Stimulated activated CD4-positive, alpha-beta T cell treated with anti-CD3 and anti-CD28 coated beads, Interleukin-2, amount 100 ng/mL, for 24 hours (primary cell): Measurements from ENCODE around the gene PXDC1.
"Not testable (repeated sequence)": the region's sequence is repeated elsewhere in the genome, so short reads cannot be mapped to it uniquely, and the experiment has no call there.

Experiments used
- DNase-seq, 2 donors: peaks; one replicate each; pipeline ENCODE4 v3.0.0-alpha.2; 2020

PXDC1 gene

DNA sequence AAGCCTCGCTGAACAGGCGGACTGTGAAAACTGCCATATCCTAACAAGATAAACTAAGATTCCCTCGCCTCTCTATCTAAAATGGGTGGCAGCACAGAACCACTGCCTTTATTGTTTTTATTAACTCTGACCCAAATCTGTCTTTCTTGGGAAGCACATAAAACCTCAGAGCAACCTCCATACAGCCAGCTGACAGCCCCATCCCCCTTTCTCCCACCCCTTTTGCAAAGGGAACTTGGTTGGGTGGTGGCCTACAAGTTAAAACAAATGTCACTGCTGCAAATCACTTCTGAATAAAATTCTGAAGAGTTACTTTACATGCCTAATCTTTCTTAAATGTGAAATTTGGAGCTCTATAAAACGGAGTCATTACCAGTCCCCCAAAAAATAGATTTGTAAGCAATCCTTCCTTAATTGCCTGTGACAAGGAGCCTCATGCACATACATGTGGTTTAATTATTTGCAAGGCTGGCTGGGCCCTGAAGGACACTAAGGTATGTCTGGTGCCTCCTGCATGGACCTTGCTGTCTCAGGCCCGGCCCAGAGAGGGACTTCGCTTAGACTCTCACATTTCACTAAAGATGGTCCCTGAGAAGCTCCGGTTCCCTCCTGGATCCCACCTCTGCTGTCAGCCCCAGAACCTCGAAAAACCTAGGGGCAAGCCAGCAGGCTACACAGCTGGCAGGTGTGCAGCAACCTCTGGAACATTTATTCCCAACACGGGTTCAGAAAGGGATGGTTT lies 21.7 kb downstream of the PXDC1 start:
- DNase-seq = no peak

DNA sequence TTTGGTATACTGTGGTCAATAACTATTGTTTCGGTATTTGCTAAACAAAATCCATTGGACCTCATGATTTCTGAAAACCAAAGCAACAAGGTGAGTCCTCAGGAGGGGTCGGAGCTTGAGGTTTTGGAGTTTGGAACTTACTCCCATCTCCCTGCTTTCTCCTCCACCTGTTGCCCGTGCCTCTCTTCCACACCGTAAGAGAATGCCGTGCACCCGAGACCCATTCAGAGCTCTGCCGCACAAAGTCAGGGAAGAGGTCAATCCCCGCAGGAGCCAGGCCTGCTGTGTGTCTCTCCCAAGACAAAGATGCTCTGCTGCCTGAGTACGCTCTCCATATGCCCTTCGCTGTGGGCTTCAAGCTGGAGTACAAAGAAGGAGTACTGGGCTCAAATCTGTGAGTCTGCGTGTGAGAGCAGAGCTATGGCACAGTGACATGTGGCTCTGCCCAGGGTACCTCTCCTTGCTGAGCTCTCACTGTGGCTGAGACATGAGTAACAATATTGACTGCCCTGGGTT lies 23.9 kb downstream of the PXDC1 start:
- no peak for DNase-seq

DNA sequence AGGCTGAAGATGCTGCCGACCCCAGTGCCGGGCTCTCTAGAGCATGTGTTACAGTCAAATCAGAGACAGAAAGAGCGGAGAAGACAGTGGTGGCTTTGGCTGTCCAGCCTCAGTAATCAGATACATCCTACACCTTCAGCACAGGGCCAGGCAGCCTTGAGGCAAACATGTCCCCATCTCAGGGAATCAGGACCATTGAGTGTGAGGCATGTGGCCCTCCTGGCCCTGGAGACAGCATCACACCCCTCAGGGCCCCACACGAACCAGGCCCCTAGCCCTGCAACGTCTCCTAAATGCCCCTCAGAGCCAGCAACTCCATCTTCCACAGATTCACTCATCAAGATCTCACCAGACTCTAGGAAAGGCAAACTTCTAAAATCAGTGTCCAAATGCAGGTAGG lies 24.5 kb downstream of the PXDC1 start:
- no peak for DNase-seq

DNA sequence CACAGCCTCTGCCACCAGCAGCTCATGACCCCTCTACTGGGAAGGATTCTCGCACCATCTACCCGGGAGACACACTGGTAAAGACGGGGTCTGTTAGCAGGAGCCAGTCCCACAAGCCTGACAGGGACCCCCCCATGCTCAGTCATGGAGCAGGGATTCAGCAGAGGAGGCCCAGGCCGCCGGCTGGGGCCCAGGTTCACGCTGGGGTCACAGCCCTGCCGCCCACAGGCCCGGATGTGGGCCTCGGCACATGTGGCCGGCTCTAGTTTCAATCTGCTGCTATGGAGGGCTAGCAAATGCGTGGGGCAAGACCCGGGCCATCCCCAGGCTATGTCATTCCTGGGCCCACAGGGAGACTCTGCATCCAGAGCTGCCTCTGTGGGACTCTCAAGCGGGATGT lies 25.1 kb downstream of the PXDC1 start:
- no peak for DNase-seq

DNA sequence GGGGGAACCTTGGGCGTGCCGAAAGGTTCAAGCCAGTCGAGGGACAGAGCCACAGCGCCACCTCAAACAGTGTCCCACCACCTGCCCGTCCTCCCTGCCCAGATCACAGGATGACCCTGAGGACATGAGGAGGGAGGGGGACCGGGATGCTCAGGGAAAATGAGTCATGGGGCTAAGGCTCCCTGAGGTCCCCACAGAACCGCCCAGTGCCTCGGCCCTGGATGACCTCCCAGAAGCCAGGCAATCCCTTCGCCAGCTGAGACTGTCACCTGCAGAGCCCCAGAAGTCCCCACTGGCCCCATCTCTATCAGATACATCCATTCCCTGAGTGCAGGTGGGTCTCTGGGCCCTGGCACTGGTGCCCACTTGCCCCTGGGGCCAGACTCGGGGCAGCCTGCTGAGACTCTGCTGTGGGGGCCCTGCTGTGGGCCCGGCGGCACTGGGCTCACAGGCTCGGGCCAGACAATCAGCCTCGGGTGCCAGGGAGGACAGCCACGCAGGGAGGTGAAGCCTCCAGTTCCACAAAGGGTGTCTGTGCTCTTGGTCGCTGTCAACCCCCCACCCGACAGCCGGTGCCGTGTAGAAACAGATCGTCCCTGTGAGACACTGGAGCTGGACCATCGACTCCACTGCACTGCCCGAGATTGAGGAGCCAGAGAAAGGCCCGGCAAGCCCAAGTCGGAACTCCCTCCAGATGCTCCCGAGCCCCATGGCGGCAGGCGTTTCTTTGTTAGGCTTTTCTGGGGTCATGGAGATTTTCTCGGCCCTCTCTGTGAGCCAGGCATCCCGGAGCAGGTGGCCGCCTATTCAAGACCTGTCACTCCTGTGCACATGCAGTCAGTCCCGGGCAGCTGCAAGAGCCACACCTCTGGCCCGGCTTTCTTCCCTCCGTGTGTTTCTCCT lies 26.1 kb downstream of the PXDC1 start:
- no peak for DNase-seq

DNA sequence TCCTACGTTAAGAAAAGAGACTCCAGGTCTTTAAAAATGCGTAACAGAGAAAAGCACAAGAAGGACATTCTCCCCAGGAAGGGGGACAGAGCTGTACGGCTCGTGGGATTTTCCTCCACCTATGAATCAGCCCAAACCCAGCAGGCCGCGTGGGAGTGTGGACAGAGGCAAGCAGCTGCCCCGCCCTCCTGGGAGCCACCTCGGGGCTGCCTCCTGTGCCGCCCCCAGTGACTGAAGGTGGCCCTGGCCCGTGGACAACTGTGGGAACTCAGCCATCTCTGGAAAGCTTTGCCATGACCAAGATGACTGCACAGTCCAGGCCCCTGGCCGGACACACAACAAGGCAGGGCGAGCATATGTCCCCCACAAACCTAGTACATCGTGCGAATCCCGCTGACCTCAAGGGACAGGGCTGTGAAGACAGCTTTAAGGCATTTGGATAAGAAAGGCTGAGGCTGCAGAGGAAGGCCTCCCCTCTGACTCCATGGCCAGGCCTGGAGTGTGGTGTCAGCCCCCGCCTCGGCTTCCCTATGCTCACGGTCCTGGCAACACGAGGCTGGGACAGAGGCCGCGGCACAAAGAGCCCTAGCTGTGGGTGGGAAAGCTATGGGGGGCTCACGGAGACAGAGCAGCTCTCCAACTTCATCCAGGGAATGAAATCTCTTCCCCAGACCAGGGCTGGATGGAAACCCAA lies 26.9 kb downstream of the PXDC1 start:
- no peak for DNase-seq

DNA sequence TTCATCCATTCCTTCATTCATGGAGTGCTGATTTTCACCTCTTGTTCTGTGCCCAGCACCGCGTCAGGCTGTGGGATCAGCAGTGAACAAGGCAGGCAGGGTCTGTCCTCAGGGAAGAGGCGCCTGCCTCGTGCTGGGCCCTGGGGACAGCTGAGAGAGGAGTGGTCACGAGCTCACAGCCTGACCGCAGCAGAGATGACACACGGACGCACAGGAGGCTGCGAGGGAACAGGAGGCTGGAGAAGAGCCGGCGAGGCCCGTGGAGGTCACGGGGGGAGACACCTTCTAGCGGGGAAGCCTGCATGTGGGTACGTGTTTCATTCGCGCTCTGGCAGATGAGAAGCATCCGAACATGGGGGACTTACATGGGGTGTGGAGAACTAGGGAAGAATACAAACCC lies 27.5 kb downstream of the PXDC1 start:
- DNase-seq = no peak

DNA sequence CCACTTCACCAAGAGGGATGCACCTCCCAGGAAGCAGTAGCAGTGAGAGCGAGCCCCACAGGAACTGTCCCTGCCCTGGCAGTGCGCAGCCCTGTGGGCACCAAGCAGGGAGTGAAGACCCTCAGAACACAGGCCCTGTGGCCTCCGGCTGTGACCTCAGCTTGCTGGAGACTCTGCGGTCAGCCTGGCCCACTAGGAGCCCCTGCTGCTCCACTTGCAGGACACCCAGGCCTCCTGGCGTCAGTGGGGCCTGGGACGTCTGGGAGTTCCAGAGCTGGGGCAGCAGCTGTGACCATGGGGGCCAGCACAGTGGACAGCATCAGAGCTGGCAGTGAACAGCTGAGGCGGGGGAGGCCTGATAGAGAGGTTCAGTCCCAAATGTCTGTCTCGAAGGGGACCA lies 28.3 kb downstream of the PXDC1 start:
- no peak for DNase-seq

DNA sequence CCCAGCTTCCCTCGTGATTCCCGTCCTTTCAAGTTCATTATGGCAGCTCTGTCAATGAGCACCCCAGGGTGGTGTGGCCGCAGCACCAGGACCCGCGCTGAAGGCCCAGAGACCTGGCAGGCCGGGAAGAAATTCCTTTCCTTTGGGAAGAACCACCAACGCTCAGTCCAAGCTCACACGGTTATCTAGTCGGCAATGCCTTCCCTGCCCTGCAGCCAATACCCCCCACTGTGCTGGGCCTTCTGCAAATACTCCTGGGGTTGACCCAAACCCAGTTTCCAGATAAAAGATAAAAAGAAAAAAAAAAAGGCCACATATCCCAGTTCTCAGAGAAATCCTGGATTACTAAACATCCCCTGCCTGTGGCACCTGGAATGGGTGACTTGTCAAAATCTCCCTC lies 28.7 kb downstream of the PXDC1 start:
- no peak for DNase-seq

DNA sequence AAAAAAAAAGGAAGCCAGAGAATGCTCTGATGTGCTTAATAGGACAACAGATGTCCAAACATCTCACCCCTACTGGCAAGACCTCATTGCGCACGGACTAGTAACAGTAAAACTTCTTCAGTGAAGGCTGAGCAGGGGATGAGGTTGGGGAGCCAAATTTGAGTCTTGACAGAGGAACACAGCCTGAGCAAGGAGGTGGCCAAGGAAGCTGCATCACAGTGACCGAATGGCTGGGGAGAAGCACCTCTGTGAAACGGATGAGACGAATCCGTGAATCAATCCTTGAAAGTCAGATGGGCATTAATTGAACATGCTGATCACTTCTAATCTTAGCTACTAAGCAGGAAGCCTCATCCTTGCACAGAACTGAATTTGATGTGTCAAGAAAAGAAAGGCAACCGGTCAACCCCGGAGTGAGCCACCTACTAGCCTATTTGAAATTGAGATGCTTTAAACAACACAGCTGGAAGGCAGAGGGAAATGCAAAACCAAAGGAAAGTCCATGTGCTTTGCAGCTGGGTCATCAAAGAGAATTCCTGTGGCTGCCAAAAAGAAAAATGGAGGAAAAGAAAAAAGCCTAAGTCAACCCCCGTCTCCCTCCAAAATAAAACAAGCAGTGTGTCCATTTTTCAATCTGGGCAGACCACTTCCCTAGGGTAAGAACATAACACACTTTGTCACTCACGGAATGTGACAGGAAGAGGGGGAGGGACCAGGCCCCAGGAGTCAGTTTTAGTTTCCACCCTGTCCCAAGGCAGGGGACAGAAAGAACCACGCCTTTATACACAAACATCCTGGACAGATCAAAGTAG lies 29.5 kb downstream of the PXDC1 start:
- no peak for DNase-seq

DNA sequence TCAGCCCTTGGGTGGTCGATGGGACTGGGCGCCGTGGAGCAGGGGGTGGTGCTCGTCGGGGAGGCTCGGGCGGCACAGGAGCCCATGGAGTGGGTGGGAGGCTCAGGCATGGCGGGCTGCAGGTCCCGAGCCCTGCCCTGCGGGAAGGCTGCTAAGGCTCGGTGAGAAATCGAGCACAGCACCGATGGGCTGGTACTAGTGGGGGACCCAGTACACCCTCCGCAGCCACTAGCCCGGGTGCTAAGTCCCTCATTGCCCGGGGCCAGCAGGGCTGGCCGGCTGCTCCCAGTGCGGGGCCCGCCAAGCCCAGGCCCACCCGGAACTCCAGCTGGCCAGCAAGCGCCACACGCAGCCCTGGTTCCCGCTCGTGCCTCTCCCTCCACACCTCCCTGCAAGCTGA lies 30.7 kb downstream of the PXDC1 start:
- not testable (repeated sequence) for DNase-seq

DNA sequence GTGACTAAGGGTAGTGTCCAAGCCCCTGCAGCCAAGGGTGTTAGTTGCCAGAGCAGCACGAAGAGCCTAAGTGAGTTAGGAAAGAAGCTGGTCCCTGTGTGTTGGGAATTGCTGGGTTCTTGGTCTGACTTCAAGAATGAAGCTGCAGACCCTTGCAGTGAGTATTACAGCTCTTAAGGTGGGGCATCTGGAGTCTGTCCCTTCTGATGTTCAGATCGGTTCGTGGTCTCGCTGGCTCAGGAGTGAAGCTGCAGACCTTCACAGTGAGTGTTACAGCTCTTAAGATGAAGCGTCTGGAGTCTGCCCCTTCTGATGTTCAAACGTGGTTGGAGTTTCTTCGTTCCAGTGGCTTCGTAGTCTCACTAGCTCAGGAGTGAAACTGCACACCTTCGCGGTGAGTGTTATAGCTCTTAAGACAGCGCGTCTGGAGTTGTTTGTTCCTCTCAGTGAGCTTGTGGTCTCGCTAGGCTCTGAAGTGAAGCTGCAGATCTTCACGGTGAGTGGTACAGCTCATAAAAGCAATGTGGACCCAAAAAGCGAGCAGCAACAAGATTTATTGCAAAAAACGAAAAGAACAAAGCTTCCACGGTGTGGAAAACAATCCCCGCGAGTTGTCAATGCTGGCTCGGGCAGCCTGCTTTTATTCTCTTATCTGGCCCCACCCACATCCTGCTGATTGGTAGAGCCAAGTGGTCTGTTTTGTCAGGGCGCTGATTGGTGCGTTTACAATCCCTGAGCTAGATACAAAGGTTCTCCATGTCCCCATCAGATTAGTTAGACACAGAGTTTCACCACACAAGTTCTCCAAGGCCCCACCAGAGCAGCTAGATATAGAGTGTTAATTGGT lies 31.8 kb downstream of the PXDC1 start:
- DNase-seq = no peak

DNA sequence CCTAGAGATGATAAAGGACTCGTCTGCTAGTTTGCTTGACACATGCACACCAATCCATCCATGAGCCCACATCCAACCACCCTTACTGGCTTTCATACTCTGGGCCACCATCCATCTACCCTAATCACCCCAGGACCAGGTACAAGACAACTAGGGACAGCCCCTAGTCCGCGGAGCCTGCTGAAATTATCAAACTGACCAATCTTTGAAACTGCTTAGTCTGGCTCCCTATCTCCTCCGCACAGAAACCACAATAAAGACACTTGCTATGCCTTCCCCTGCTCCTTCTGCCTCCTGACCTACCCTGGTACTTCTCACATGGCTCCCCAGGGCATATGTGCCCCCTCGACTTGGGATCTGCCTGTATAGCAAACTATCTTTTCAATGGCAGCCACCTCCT lies 33.1 kb downstream of the PXDC1 start:
- DNase-seq = no peak

DNA sequence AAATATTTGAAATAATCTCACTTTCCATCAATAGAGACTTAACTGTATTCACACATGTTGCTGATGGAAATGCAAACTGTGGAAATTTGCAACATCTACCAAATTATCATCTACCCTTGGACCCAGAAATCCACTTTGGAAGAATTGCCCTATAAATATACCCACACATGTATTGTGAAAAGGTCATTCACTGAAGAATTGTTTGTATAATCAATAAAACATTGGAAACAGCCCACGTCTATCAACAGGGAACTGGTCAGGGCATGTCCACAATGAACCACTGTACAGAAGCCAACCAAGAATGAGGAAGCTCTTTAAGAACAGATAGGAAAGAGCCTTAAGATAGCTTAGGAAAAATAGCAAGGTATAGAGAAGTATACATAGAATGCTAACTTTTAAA lies 36.2 kb downstream of the PXDC1 start:
- DNase-seq = no peak

DNA sequence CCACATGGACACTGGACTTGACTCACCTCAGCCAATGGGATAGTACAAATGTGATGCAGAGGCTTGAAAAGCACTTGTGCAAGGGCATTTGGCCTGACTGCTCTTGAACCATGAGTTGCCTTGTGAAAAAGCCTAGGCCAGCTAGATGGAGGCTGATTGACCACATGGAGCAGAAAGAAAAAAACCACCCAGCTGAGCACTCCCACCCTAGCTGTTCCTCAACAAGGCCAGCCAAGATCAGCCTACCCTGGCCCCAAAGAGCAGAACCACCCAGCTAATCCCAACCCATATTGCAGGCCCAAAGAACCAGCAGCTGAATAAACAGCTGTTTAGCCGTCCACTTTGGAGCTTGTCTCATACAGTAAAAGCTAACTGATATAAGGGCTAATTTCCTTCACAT lies 36.7 kb downstream of the PXDC1 start:
- no peak for DNase-seq

DNA sequence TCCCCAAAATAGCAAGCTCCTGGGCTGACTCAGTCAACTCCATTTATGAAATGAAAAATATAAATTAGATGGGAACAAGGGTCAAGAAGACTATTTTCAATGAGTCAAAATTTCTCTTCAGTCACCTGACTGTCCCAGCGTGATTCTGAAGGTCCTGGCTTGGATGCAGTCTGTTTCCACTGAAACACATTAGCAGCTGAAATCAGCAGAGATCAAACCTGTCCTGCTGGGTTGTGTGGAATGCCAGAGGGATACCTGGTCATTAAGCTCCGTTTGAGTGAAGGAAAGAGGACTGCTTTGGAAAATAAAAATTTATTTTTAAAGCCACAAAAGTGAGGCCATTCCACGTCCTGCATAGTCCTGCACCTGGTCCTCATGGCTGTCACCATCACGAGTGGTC lies 37.4 kb downstream of the PXDC1 start:
- no peak for DNase-seq

DNA sequence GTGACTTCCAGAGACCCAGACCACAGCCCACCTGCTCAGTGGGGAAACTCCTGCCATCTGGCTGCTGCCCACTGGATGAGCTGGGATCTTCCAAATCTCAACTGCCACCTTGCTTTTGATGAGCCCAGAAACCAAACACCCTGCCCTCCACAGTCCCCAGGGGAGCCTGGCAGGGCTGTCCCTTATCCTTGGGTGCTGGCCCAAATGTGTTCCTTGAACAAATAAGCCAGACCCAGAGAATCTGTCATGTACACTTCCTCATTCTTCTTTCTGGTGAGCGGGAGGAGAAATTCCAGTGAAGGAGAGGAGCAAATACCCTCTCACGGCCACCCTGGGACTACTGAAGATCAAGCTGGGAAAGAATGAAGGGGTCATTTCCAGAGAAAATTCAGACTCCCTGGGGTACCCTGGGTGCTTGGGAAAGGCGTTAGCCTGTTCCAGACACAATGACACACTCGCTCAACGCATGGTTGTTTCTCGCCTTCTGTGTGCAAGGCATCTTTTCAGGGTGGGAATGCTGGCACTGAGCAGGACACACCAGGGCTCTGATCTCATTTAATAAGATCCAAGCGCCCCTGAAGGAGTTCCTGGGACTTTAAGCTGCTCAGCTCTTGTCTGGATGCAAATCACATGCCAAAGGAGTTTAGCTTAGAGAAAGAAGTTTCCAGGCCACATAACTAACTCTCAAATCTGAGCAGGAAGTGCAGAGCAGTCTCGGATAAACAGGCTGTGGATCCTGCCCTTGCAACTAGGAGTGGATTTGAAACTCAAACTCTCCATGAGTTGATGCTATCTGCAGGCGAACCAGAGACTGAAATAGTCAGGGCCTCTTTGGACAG lies 38.5 kb downstream of the PXDC1 start:
- no peak for DNase-seq

DNA sequence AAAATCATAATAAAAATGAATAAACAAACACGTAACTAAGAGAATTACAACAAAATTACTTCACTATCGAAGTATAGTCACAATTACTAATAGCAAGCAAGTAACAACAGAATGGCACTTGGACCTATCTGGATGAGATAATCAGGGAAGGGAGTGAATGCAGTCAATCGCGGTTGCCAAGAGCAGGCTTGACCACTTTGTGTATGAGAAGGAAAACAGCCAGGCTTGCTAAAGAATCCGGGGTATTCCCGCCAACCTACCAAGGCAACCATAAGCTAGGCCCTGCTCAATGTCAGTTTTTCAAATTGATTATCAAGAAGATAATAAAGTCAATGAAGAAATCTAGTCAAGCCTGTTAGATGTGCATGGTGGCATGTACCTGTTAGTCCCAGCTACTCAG lies 39.7 kb downstream of the PXDC1 start:
- DNase-seq = no peak

DNA sequence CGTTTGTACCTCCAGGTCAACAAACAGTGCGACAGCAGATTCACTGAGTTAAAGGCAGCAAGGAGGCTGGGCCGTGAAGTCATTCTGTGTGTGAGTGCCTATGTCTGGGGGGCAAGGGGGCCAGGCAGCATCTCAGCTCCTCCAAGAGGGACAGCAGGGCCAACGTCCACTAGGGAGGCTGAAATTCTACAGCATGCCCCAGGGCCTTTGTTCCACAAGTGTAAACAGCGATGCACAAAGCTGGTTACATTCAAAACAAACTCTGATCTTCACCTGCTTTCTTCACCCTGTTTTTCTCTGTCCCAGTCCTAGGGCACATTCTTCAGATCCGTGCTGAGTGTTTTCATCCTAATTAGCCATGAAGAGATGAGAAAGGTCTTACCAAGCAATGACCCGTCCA lies 41.1 kb downstream of the PXDC1 start:
- no peak for DNase-seq

DNA sequence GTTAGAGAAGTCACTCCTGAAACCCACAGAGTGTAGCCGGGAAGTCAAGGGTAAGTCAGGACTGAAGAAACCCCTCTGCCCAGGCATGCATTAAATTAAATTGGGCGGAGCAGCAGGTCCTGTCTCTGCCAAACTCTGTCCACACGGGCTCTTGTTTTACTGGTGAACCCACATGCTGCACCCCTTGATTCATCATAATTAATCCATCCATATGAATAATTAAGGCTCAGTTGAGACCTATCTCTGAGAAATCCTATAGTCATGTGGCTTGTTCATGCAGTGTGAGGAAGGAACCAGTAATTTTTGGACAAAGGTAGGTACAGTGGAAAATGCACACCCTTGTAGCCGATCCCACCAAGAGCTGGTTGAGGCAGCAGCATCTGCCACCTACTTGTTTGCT lies 43.0 kb downstream of the PXDC1 start:
- DNase-seq = no peak
